Psoas muscle (tissue), 8 donors: ENCODE results near the gene GTF3C5. TPM values are rescaled to one million over a fixed set of nuclear protein-coding genes. Genes with fewer than 3 reads are reported as not detected.

Source experiments
- ATAC-seq, 4 donors: fragments of 200-7000 bp; cut with Tn5 transposase; one replicate each; pipeline ENCODE4 v1.9.1; 2020; ENCODE audit warnings: moderate library complexity in 3 of 4, mild to moderate bottlenecking in 2 of 4
- DNase-seq, 2 donors: peaks; one replicate each; pipeline ENCODE4 v3.0.0-alpha.2; 2020
- H3K27ac ChIP-seq: fragments of 200-600 bp; one replicate; pipeline ENCODE4 v1.8.0; 2022
- H3K27me3 ChIP-seq, 3 donors: fragments of 200-600 bp in 1 of 3; one replicate each; pipeline versions ENCODE4 v1.6.1 to v1.8.0; 2013 to 2022; ENCODE audit warnings: low read length in 2 of 3, mild to moderate bottlenecking in 2 of 3, moderate library complexity in 1 of 3; ENCODE audit not compliant: insufficient read depth in 3 of 3
- H3K36me3 ChIP-seq, 2 donors: fragments of 200-600 bp in 1 of 2; one replicate each; pipeline versions ENCODE4 v1.6.1 to v1.8.0; 2013 to 2022; ENCODE audit warnings: low read depth in 1 of 2, mild to moderate bottlenecking in 1 of 2, moderate library complexity in 1 of 2; ENCODE audit not compliant: insufficient read depth in 1 of 2
- H3K4me1 ChIP-seq: fragments of 200-600 bp; one replicate; pipeline ENCODE4 v1.8.0; 2022
- H3K4me3 ChIP-seq: fragments of 200-600 bp; one replicate; pipeline ENCODE4 v1.8.0; 2022; ENCODE audit warnings: mild to moderate bottlenecking
- H3K9me3 ChIP-seq: fragments of 200-600 bp; one replicate; pipeline ENCODE4 v1.8.0; 2022
- WGBS, 3 donors: extraction: QIAGEN DNeasy Blood & Tissue Kit; methylation state at CpG; one replicate each; pipeline versions ENCODE4 v1.1.6 to v1.1.7; 2013; 5-methylcytosine and 5-hydroxymethylcytosine counted together
- intact Hi-C, 2 donors: fragments of 100-400 bp; cut with DNase I; formaldehyde crosslinking; loops; one replicate each; pipeline versions ENCODE4 v1.11.0 to v1.14.2; 2022
- polyA plus RNA-seq, 3 donors: library from polyadenylated mRNA; stranded (reverse); fragments of 200-250 nt; gene quantifications; one replicate each; pipeline ENCODE4 v1.2.3, GENCODE V29; 2013
- total RNA-seq, 4 donors: library from RNA; stranded (reverse); fragmentation: NEBNext Ultra II Directional in 2 of 4; extraction: Animal tissue kit (Norgen Biotek cat#: 25700) in 2 of 4; gene quantifications; one replicate each; pipeline versions ENCODE4 v1.2.1 to v1.2.4, GENCODE V29; 2021 to 2023
- TF ChIP-seq, protein P1 (sequence below): fragments of 200-600 bp; IDR thresholded peaks from one replicate; pipeline ENCODE4 v1.8.0; 2022; ENCODE audit warnings: antibody characterized with exemption
- donor health status: healthy with polysubstance abuse.
- donor health status: DM: no; HTN: no; CAD: no; lungs with moderate emphysema.
- donor health status: Bipolar disorder and iron deficiency.
- donor health status: healthy.
- donor health status: DM: yes; HTN: yes; CAD: no.
- donor health status: DM: no; HTN: no; CAD: no.
- donor health status: DM: no; HTN: no; CAD: no.
- donor health status: DM: yes; HTN: yes; CAD: no.

Gene GTF3C5
- total and polyA plus RNA-seq, 7 donors = 34.6 to 70.8 (median 42.7) TPM

DNA sequence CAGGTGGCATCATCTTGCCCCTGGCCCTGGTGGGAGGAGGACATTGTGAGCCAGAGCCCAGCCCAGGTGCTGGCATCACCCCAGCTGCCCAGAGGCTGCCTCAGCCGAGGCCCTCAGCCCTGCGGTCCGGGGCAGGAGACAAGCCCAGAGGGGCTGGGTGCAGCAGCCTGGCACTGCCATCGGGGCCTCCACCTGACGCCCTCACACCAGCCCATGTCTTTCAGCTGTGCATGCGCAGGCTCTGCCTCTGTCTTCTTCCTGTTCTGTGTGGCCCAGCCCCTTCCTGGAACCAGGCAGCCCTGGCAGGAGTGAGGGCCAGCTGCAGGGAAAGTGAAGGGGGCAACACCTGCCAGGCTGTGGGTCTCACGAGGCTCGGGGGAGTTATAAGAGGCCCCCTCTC lies 26.2 kb downstream of the GTF3C5 start:
- Histone ChIP-seq H3K9me3 (no peaks in the 10 kb centered on the region), H3K27me3 (no peaks in the 10 kb centered on the region), H3K4me3 (no peak overlapping the region), H3K4me1 (peaks cover 8% of the 10 kb centered on the region), H3K27ac (no peak overlapping the region), H3K36me3 (peaks cover 0 to 61% of the 10 kb centered on the region in 2 donors)
- intact Hi-C loops = no loop called here
- ATAC-seq (no peak), DNase-seq (no peak)
- TF ChIP-seq, protein P1, sequence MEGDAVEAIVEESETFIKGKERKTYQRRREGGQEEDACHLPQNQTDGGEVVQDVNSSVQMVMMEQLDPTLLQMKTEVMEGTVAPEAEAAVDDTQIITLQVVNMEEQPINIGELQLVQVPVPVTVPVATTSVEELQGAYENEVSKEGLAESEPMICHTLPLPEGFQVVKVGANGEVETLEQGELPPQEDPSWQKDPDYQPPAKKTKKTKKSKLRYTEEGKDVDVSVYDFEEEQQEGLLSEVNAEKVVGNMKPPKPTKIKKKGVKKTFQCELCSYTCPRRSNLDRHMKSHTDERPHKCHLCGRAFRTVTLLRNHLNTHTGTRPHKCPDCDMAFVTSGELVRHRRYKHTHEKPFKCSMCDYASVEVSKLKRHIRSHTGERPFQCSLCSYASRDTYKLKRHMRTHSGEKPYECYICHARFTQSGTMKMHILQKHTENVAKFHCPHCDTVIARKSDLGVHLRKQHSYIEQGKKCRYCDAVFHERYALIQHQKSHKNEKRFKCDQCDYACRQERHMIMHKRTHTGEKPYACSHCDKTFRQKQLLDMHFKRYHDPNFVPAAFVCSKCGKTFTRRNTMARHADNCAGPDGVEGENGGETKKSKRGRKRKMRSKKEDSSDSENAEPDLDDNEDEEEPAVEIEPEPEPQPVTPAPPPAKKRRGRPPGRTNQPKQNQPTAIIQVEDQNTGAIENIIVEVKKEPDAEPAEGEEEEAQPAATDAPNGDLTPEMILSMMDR = no peak
- 62 to 70% (median 69%) methylated on average over 6 to 8 of the region's 8 CpGs for WGBS, 3 donors

DNA sequence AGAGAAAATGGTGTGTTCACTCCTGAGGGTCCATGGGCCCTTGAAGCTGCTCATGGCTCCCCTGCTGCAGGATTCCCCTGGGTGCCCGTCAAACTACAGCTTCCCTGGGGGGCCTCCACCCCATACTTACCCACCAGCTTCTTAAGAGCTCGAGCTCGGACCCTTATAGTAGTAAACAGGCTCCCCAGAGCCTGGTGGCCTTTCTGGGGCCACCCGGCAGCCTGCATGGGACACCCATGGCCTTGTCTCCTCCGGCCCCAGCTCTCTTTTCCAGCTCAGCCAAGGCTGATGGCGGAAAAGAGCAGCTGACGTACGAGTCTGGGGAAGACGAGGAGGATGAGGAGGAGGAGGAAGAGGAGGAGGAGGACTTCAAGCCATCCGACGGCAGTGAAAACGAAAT lies 26.8 kb downstream of the GTF3C5 start:
- TF ChIP-seq, protein P1 = no peak
- H3K27ac ChIP-seq = no peak overlapping the region
- H3K27me3 ChIP-seq = no peaks in the 10 kb centered on the region
- no peaks in the 10 kb centered on the region for H3K9me3 ChIP-seq
- 84 to 94% (median 93%) methylated on average over 12 of the region's 12 CpGs for WGBS, 3 donors
- peaks cover 8% of the 10 kb centered on the region for H3K4me1 ChIP-seq
- H3K4me3 ChIP-seq = no peak overlapping the region
- intact Hi-C loops = no loop called here
- H3K36me3 ChIP-seq = peaks cover 0 to 58% of the 10 kb centered on the region in 2 donors
- DNase-seq (no peak), ATAC-seq (no peak)

GRCh38 chr9:133058071-133058470 lies 27.3 kb downstream of the GTF3C5 start:
- intact Hi-C loops = no loop called here
- H3K27ac ChIP-seq = no peak overlapping the region
- no peak for ATAC-seq

GRCh38 chr9:133058550-133059320 lies 27.9 kb downstream of the GTF3C5 start:
- Histone ChIP-seq H3K4me1 (peaks cover 8% of the 10 kb centered on the region), H3K27me3 (no peaks in the 10 kb centered on the region), H3K27ac (no peak overlapping the region), H3K4me3 (no peak overlapping the region), H3K9me3 (no peaks in the 10 kb centered on the region), H3K36me3 (peaks cover 0 to 47% of the 10 kb centered on the region in 2 donors)
- intact Hi-C loops = no loop called here
- 82 to 90% (median 87%) methylated on average over 12 of the region's 12 CpGs for WGBS, 3 donors
- TF ChIP-seq, protein P1 = no peak
- DNase-seq (no peak), ATAC-seq (no peak)

More at GRCh38 chr9:133058071-133058470, 27.3 kb downstream of the GTF3C5 start:
- H3K4me3 ChIP-seq = no peak overlapping the region
- peaks cover 8% of the 10 kb centered on the region for H3K4me1 ChIP-seq
- H3K36me3 ChIP-seq = peaks cover 0 to 53% of the 10 kb centered on the region in 2 donors
- TF ChIP-seq, protein P1 = no peak
- no peak for DNase-seq
- no peaks in the 10 kb centered on the region for H3K27me3 ChIP-seq
- WGBS, 3 donors = 68 to 87% (median 71%) methylated on average over 7 of the region's 7 CpGs
- H3K9me3 ChIP-seq = no peaks in the 10 kb centered on the region
